Stimulated activated CD4-positive, alpha-beta T cell treated with anti-CD3 and anti-CD28 coated beads, Interleukin-4, amount 100 ng/mL, for 48 hours (primary cell): ENCODE measurements around the gene UQCC2.

Experiments
- DNase-seq, 2 donors: peaks; one replicate each; pipeline ENCODE4 v3.0.0-alpha.2; 2020; ENCODE audit warnings: low read depth in 2 of 2

Gene UQCC2

DNA sequence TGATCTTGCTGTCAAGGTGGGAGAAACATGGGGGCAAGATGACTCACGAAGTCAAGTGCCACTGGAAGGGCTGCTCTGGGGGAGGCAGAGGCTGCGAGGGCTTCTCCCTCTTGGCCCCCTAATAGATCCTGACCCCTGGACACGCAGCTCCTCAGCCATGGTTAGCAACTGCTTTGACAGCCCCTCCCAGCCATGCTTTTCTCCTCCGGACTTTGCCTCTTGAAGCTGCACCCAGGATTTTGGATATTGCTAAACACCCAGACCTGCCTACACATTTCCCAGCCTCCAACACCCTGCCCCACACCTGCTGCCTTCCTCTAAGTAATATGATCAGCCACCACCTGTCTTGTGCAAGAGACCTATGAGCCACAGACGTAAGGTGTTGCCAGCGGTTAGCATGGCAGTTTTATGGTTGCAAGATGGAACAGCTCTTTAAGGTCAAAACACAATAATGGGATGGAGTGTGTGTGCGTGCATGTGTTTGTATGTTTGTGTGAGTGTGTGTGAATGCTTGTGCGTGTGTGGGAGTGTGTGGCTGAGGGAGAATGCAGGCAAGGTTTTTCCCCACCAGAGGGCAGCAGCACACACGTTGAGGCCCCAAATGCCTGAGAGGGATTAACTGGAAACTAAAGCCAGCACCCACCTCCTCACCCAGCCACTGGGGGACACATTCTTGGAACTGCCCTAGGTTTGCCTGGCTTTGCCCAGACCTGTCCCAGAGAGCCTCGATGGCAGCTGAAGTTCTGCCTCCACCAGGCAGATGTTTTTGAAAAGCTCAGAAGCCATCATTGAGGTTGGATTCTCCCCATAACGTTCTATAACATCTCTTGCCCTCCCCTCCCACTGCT is 32.7 kb upstream of the UQCC2 start:
- DNase-seq, result peak; percentile 59 to 69

DNA sequence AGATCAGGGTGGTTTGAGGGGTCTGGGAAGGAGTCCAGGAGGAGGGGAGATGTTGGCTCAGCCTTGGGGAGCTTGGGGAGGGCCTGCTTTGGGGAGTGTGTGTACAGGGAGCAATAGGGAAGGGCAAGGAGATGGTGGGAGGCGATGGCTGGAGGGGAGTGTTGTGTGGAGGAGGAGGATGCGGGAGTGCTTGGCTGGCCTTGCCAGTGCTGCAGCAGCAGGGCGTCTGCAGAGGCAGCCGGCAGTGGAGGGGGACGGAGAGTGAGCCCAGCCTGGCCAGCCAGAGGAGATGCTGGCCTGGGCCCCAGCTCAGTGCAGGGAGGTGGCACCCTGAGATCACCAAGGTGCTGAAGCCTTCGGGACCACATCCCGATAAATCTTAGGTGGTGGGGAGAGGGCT is 31.3 kb upstream of the UQCC2 start:
- DNase-seq, result no peak

DNA sequence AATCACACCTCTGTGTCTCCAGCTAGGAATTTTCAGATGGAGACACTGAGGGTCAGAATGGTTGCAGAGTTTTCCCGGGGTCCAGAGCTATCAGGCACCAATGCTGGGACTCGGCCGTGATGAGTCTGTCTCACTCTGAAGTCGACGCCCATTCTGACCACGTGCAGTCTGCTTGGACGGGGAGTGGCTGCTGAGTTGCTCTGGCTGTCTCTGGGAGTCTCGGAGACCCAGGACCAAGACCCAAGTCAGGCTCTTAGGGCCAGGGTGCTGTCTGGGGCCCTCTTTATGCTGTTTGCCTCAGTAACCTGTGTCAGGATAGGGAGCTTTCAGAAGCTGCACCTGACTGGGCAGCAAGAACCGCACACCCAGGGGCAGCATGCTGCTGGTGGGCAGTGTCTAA is 30.6 kb upstream of the UQCC2 start:
- DNase-seq, result no peak

DNA sequence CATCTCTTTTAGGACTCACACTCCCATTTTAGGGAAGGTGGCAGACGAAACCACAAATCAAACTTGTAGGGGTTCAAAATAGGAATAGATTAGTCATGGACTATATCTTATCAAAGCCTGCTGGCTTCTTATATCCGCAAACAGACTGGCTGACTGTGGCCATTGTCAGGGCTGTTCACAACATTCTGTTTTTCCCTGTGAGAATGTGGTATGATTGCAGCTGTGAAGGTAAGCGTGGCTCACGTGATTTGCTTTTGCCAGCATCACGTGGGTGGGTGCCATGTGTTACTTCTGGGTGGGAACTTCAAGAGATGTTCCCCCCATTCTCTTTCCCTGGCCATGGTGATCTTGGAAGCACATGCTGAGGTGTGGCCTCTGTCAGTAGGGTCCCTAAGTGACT is 29.3 kb upstream of the UQCC2 start:
- DNase-seq, result no peak

GRCh38 chr6:33740204-33740608 is 28.7 kb upstream of the UQCC2 start:
- no peak for DNase-seq

DNA sequence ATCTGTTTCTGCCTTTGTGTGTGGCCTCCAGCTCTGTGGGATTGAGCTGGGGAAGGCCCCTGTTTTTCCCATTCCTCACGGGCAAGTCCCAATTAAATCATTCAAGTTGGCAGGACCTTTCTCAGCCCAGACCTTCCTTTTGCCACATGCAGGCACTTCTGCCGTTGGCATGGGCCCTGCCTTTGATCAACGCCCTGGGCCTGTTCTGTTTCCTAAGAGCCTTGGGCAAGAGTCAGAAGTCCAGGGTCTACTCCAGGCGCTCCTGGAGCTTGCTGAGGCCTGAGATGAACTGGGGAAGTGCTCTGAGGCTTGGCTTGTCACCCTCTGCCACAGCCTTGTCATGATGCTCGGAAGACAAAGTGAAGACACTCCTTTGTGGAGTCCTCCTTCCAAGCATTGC is 28.1 kb upstream of the UQCC2 start:
- no peak for DNase-seq

- no peak for DNase-seq
Observed at GRCh38 chr6:33738879-33739278, 27.4 kb upstream of the UQCC2 start.

- DNase-seq, result no peak
Observed at GRCh38 chr6:33738153-33738552, 26.7 kb upstream of the UQCC2 start.

- DNase-seq, result no peak
Observed at GRCh38 chr6:33737267-33738026, 25.9 kb upstream of the UQCC2 start.

- DNase-seq, result no peak
Observed at GRCh38 chr6:33735216-33735615, 23.7 kb upstream of the UQCC2 start.

DNA sequence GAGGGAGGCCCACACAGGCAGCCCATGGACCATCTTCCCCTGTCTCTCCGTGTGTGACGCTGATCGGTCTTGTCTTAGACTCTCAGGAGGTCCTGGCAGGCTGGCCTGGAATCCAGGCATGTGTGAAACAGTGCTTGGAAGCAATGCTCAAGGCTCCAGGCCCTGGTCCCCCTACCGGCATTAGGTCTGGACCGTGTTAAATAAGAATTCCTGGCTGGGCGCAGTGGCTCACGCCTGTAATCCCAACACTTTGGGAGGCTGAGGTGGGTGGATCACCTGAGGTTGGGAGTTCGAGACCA is 22.2 kb upstream of the UQCC2 start:
- DNase-seq, result no peak

DNA sequence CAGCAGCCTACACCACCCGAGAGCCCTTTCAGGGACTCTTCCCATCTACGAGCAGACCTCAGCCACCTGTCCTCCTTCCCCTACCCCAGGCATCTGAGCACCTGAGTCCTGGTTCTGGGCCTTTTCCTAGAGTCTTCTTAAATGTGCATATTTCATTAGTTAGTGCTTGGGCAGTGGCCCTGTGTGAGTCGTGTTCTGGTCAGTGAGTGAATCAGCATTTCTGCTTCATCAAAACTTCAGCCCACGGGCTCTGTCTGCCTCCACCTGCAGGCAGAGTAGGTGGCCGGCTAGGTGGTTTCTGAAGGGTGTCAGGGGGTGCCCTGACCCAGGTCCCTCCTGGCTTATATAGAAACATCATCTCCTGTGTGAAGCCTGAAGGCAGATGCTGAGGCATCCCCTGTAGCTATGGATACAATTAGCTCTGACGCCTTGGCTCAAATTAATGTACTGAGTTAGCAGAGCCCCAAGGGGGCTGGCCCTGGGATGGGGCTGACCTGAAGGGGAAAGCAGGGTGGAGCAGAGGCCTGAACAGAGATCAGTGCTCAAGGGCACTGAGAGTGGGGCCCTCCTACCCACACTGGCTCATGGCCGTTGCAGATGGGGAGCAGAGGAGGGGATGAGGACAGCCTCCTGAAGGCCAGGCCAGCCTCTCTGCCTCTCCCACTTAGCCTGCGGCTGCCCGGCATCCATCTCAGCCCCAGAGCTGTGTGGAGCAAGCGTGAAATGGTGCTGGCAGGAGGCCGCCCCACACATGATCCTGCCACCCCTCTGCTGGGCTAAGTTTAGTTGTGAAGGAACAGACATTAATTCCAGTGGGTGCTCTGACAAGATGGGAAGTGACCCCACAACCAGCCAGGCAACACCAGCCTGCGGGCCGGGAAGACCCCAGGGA is 21.6 kb upstream of the UQCC2 start:
- no peak for DNase-seq

DNA sequence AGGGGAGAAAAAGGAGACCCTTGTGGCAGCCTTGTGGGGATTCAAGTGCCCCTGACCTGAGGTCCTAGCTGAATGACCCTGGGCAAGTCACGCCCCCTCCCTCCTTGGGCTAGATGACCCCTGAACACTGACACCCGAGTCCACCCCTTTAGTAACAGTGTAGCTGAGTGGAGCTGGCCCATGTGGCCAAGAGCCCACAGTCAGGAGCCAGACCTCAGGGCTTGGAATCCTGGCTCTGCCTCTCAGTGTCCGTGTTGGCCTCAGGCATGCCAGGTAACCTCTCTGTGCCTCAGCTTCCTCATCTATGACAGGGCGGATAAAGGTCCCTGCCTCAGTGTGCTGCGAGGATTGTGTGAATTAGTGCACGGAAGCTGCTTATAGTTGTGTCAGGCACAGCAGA is 20.9 kb upstream of the UQCC2 start:
- DNase-seq, result no peak

GRCh38 chr6:33731751-33732282 is 20.3 kb upstream of the UQCC2 start:
- no peak for DNase-seq

DNA sequence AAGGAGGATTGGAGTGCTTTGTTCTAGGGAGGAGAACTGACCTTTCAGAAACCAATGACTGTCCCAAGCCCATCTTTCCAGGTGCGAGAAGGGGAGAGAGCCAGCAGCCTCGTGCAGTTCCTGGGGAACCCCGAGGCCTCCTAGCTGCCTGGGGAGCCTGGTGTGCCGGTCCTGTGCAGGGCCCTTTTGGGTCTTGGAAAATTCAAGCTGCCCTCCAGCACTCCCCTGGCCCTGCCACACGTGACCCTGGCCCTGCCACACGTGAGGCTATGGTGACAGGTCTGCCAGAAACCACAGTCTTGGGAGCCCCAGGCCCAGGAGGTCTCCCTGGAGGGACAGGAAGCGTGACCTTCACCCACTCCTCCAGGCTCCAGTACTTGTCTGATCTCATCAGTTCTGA is 19.5 kb upstream of the UQCC2 start:
- no peak for DNase-seq

- DNase-seq, result no peak
Observed at GRCh38 chr6:33730611-33731010, 19.1 kb upstream of the UQCC2 start.

- no peak for DNase-seq
Observed at GRCh38 chr6:33729059-33729458, 17.6 kb upstream of the UQCC2 start.

DNA sequence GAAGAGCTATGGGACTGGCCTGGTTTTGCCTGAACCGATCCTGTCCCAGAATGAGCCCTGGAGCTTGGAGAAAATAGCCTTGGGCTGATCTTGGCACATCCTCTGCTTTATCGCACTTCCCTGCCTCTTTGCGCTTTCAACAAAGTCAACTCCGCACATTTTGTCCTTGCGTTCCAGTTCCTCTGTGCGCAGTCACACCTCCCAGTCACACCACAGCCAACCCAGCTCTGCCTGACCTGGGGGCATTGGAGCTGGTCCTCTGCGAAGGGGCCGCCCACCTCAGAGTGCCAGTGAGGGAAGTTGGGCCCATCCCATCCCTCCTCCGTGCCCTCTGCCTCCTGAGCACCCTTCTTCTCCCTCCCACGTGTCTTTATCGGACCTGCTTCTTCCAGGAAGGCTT is 16.9 kb upstream of the UQCC2 start:
- no peak for DNase-seq

- no peak for DNase-seq
Observed at GRCh38 chr6:33727932-33728331, 16.4 kb upstream of the UQCC2 start.

GRCh38 chr6:33727126-33727525 is 15.6 kb upstream of the UQCC2 start:
- no peak for DNase-seq

DNA sequence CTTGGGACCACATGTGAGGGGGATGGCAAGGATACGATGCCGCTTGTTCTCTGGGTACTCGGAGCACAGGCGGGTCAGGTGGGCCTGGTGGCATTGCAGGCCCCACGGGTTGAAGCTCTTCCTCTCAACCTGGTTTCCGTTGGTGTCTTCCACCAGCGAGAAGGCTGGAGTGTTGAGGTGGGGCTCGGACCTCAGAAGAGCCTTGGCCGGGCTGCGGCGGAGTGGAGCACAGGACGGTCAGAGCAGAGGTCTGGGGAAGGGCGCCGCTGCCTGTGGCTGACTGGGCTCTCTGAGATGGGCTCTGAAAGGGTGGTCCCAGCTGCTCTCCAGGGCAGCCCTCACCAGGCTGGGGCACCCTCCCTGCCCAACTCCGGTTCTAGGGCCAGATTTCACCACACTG is 15.2 kb upstream of the UQCC2 start:
- no peak for DNase-seq
